ENCODE measurements around the gene IGFLR1.
"Not testable (repeated sequence)": the region's sequence is repeated elsewhere in the genome, so short reads cannot be mapped to it uniquely, and the experiment has no call there.

IGFLR1 gene

DNA sequence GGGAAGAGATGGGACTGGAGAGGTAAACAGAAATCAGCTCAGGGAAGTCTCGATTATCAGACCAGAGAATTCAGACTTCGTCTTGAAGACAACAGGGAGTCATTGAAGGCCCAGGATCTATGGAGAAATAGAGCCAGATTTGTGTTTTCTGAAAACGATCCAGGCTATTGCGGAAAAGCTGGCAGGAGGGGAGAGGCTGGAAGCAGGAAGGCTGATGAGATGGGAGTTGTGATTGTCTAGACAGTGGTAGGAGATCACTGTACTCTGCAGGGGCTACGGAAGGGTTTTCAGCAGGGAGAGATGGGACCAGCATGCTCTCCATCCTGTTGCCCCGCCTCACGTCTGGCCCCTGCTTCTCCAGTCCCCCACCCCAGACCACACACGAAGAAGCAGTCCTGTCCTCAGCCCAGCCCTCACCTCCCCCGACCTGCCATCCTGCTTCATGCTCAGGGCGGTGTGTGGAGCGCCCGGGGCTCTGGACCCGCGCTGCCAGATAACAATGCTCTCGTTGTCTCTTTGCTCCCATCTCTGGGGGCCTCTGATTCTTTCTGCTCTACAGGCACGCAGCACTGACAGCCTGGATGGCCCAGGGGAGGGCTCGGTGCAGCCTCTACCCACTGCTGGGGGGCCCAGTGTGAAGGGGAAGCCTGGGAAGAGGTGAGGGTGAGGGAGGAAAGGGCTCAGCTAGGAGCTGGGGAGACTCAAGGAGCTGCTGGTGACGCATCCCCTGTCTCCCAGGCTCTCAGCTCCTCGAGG lies 35.0 kb upstream of the IGFLR1 start:
- DNase-seq: no peak

DNA sequence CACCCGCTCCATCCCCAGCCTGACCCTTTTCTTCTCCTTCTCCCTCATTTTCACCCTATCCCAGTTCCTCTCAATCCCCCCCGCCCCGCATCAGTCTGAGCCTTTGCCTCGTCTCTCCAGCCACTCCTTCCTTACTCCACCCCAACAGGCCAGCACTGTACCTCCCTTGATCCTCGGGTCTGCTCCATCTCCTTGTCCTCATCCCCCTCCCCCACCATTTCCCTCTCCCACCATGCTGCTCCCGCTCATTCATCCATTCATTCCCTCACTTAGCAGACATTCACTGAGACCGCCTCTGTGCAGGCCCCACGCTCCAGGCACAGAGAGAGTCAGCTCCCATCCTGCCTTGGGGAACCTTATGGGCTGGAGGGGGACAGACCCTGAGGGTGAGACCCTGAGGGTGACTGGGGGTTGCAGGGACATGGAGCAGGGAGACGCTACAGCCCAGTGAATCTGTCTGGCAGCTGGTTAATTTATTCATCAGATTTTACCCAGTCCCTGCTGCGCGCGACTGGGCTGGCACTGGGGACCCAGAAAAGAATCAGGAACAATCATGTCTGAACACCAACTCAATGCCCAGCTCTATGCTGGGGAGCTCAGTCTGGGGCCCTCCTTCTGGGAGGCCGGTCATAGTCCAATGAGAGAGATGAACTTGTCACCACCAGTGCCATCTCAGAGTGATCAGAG lies 34.0 kb upstream of the IGFLR1 start:
- DNase-seq: no peak

DNA sequence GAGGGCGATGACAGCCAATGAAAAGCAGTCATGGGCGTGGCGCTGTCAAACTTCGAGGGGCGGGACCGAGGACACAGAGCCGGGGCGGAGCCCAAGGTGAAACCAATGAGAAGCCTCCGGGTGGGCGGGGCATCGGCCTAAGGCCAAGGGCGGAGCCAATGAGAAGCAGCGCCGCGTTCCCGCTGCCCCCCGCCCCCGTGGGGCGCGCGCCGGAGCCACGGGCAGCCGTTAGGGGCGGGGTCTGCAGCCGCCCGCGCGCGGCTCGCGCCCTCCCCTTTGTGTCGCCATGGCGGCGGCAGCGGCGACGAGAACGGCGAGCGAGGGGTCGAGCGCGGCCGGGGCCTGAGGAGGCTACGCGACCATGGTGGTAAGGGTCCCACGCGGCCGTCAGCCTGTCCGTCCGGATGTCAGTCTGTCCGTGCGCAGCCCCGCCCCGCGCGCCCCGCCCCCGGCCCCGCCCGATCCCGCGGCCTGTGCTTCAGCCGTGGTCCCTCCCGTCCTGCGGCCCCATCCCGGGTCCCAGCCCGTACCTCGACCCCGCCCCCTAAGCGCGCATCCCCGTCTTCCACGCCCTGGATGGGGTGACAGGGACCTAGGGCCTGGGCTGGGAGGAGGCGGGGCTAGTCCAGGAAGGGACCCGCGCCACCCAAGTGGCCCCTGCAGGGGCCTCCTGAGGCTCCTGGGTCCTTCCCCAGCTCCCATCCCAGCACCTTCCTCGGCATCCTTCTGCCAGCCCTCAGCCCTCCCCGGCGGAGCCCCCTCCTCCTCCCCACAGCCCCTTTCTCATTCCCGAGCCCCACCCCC lies 33.2 kb upstream of the IGFLR1 start, which contains the start of gene ARHGAP33:
TSS of gene ARHGAP33 (plus strand) at position 267 of the 804 bp plus-strand sequence. CDS start at position 362, 95 bp downstream.
- DNase-seq: peak; percentile 91 to 99 (median 96)

DNA sequence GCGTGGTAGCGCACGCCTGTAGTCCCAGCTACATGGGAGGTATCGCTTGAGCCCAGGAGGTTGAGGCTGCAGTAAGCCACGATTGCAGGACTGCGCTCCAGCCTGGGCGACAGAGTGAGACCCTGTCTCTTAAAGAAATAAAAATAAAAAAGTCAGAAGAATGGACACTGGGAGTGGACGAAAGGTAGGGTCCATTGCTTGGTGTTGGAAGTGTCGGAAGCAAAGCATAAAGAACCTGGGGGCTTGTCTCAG lies 32.7 kb upstream of the IGFLR1 start:
- DNase-seq: no peak

DNA sequence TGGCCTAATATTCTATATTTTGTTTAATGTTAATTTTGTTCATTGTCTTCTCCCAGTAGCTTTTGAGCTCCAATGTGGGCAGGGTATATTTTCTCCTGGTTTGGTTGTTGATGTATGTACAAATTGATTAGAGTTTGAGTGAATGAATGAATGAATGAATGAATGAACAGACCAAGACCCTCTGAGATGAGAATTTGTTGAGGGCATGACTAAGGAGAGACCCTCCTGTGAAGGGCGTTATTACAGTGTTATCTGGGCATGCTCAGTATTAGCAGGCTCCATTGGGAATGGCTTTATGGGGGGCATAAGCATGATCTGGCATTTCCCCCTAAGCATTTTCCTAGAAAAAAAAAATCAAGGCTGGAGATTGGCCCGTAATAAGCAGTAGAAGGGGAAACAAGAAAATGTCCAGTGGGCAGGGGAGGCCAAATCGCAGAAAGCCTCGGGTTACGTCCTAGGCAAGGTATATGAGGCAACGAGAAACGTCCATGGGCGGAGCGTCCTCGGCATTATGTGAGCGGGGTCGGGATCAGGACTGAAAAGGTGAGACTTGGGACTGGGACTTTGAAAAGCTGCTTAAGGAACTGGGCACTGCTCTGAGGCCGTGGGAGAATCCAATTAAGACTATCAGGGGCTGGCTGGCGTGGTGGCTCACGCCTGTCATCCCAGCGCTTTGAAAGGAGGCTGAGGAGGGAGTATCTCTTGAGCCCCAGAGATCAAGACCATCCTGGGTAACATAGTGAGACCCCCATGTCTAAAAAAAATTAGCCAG lies 32.2 kb upstream of the IGFLR1 start:
- DNase-seq: no peak

DNA sequence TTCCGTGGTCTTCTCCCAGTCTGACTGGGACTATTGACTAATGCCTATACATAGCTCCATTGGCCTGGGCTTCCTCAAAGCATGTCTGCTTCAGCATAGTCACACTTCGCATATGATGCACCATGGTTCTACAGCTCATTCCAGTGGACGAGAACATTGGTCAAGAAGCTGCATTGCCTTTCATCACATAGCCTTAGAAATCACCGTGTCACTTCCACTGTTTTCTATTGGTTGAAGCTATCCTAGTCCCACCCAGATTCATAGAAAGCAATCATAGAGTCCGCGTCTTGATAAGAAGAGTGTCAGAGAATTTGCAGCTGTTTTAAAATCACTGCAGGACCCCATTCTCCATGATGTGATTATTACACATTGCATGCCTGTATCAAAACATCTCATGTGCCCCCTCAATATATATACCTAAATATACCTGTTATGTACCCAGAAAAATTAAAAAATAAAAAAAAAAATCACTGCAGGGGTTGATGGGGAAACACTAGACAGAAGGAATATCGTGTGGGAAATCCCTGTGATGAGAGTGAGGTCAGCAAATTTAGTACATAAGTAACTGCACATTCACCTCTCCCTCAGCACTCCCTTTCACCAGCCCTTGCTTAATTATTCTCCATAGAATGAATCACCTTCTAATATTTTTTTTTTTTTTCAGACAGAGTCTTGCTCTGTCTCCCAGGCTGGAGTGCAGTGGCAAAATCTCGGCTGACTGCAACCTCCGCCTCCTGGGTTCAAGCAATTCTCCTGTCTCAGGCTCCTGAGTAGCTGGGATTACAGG lies 31.0 kb upstream of the IGFLR1 start:
- no peak for DNase-seq

DNA sequence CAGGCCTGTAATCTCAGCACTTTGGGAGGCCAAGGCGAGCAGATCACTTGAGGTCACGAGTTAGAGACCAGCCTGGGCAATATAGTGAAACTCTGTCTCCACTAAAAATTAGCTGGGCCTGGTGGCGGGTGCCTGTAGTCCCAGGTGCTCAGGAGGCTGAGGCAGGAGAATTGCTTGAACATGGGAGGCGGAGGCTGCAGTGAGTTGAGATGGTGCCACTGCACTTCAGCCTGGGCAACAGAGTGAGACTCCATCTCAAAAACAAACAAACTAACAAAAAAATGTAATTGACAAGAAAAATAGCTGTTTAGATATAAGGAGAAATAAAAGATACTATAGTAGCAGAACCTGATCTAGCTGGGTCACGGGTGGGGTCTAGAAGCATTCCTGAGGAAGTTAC lies 30.1 kb upstream of the IGFLR1 start:
- DNase-seq: not testable (repeated sequence)

DNA sequence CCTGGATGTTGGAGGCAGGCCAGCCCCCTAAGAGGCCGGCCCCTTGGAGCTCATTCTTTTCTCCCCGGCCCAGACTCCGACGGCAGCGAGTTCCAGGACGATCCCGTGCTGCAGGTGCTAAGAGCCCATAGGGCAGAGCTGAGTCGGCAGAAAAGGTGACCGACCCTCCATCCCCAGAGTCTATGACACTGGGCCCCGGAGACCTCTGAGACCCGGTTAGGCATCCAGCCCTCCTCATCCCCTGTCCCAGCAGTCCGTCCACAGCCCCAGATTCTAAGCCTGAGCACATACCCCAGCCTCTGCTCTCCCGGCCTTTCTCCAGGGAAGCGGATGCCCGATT lies 25.8 kb upstream of the IGFLR1 start:
- DNase-seq: no peak

DNA sequence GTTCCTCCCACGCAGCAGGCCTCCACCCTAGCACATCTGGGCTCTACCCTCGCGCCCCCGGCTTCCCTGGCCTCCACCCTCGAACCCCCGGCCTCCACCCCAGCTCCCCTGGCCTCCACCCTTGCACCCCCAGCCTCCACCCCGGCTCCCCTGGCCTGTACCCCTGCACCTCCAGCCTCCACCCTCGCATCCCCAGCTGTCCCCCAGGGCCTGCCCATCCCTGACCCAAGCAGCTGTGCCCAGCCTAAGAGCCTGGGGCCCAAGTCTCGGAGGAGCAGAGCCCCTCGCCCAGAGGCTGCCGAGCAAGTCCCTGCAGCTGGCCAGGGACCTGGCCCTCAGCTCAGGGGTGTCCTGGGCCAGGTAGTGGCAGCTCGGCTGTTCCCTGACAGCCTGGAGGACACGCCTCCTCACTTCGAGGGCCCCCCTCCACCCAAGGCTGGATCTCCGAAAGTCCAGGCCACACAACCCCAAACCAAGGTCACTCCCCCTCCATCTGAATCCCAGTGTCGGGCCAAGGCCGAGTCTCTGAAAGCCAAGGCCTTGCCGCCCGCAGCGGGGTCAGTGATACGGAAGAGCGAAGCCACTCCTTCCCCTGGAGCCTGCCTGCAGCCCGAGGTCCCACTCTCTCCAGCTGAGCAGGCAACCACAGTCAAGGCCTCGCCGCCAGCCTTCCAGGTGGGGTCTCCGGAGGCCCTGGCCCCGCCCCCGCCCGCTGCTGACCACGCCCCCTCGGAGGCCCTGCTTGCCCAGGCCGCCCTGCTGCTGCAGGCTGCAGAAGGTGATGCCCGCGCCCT lies 25.2 kb upstream of the IGFLR1 start:
- DNase-seq: no peak

DNA sequence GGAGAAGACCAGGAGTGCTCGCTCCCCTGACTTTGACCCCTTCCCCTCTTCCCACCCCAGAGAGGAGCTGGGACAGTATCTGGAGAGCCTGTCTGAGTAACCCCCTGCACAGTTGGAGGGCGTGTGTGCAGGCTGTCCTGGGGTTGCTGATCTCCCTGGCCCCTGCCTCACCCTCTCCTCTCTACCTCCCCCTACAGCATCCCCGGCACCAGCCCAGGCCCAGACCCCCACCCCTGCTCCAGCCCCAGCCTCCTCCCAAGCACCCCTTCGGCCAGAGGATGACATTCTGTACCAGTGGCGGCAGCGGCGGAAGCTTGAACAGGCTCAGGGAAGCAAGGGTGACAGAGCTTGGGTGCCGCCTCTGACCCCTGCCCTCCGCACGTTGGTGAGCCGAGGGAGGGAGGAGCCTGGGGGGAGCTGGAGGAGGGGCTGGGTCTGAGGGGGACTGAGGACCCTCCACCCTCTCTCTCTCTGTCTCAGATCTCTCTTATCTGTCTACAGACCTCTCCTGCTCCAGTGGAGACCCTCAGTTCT lies 24.4 kb upstream of the IGFLR1 start:
- no peak for DNase-seq

DNA sequence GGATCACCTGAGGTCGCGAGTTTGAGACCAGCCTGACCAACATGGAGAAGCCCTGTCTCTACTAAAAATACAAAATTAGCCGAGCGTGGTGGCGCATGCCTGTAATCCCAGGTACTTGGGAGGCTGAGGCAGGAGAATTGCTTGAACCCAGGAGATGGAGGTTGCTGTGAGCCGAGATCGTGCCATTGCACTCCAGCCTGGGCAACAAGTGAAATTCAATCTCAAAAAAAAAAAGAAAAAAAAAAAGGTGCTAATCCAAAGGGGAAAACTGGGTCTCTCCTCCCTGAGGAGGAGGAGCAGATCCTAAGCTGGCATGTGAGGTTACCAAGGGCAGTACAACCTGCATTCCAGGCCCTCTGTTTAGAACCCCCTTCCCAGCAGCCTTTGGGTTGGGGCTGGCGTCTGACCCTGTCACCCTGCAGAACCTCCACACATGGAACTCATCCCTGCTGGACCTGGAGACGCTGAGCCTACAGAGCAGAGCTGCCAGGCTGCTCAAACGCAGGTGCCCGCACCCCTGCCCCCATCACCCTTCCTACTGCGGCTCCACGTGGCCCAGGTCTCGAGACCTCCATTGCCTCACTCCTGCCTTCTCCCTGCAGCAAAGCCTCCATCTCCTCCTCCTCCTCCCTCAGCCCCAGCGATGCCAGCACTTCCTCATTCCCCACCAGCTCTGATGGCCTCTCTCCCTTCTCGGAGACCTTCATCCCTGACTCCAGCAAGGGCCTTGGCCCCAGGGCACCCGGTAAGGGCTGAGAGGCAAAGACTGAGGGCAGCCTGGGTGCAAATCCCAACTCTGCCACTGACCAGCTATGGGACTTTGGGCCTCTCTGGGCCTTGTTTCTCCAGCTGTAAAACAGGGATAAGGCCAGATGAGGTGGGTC lies 22.4 kb upstream of the IGFLR1 start:
- DNase-seq: no peak

DNA sequence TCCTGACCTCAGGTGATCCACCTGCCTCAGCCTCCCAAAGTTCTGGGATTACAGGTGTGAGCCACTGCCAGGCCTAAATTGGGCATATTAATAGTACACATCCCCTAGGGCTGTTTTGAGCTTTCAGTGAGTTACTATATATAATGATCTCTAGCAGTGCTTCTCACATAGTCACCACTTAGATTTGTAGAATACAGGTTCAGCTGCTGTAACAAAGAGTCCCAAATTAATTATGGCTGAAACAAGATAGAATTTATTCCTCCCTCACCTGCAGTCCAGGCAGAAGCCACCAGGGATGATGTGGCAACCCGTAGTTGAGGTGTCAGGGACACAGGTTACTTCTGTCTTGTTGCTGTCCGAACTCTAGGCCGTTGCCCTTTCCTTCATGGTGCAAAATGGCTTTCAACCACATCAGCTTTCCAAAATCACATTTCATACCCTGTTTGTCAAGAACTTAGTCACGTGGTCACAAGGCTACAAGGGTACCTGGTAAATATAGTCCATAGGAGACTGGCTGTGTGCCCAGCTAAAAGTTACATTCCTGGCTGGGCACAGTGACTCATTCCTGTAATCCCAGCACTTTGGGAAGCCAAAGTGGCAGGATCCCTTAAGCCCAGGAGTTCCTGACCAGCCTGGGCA lies 18.6 kb upstream of the IGFLR1 start:
- DNase-seq: no peak

DNA sequence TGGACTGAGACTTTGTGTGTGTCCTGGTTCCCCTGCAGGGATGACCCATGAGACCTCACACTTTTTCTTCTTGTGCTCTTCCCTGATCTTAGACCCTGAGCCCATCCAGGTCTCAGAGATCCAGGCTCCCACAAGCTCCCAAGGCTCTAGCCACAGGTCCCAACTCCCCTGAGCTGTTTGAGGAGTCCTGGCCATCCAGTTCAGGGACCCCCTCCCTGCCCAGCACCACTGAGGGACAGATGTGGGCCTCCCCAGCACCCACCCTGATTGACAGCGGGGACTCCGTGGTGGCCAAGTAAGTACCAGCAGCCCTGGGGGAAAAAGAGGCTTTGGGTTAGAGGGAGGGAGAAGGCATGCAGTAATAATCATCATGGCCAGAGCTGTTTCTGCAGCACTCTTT lies 17.4 kb upstream of the IGFLR1 start:
- DNase-seq: no peak

DNA sequence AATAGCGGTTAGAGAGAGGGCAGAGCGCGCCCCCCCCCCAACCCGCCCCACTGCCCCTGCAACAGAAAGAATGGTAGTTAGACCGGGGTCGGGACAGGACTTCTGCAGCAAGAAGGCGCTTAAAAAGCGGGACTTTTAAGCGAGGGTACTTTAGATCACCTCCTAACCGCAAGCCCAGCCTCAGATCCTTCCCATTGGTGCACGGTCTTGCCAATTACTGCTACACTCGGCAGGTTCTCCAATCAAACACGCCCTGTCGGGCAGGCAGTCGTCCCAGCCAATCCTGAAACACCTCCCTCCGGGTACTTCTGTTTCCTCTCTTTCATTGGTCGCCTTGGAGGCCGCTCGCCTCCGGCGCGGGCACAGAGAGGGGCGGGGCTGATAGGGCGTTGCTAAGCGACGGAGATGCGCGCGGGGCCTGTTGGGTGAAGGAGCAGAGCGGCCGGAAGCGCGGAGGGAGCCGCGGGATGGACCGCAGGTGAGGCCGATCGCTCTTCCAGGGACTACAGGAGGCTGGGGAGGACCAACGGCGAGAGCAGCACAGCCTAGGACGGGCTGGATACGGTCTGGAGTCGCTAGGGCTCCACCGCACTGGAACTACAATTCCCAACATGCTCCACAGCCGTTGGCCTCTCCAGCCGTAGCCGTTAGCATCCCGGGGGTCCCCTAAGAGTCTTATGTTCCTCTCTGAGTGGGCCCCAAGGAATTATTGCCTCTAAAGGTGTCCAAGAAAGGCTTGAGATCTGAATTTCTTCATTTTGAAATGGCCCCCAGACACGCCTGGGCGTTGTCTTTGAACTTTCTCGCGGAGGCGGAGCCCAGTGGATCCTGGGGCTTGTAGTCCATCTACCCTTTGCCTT lies 15.7 kb upstream of the IGFLR1 start, which contains the start of gene PROSER3:
TSS of gene PROSER3 (plus strand) at position 428 of the 860 bp plus-strand sequence. CDS start at position 468, 40 bp downstream.
- DNase-seq: peak; percentile 84 to 97 (median 92)

DNA sequence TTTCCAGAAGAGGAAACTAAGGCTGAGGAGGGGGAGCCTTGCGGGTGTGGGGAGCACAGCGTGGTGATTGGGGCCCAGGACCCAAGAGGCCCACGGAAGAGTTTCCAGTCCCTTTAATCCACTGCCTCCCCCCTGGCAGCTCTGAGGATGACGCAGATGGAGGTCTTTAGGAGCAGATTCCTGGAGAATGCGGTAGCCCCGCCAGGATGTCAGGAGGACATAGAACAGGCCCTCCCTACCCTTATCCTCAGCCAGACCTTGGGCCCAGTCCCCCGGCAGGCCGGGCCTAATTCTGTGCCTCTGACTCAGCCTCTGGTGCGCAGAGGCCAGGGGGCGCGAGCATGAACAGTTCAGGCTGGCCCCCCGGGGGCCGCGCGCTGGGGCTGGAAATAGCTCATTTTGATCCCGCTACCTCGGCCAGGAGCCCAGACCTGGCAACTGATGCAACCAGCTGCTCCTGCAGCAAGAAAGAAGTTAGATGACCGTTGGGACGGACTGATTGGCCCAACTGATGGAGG lies 15.0 kb upstream of the IGFLR1 start:
- DNase-seq: no peak

DNA sequence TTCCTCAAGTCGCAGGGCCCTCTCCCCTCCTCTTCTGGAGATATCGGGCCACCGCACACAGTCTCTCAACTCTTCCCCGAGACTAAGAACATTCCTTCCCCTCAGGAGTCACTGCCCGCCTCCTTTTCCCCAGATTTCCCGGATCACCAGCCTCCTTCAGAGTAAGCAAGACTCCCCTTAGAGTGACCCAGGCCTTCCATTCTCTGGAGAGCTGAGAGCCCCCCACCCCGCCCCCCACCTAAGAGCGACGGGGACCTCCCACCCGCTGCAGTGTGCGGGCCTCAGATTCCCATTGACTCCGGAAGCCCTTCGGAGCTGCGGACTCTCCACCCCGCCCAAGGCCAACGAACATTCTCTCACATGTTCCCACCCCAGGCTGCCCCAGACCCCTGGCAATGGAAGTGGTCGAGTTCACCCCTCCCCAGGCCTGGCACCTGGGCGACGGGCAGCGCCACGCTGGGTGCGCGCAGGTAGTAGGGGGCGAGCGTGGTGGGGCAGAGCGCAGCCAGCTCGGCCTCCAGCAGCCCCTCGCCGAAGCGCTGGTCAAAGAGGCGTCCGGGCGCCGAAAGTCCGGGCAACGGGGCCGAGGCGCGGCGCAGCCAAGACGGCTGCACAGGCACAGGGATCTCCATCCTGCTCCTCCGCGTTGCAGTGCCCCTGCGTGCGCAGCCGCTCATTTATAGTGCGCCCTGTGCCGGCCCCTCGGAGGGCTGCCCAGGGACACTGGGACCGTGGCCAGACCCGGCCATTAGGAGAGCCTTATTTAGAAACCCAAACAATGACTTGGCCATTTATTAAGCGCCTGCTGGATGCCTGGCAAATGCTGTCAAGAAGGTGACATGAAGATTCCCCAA lies 14.4 kb upstream of the IGFLR1 start, which contains the start of gene HSPB6:
TSS of gene HSPB6 (minus strand) at position 653 of the 854 bp plus-strand sequence. CDS start at position 632, 21 bp downstream.
- no peak for DNase-seq
